Uterus (tissue), 2 donors: ENCODE measurements around the gene UGT2B10.

Source experiments
- CTCF ChIP-seq, 4 experiments: fragments of 200-600 bp in 2 of 4; fragments of 450-650 bp in 2 of 4; sonication (generic) in 2 of 4; IDR thresholded peaks; one replicate each; pipeline ENCODE4 v1.5.1; 2016 to 2019; ENCODE audit warnings: antibody characterized with exemption in 4 of 4, mild to moderate bottlenecking in 2 of 4, moderate library complexity in 1 of 4
- POLR2A ChIP-seq, 2 donors: fragments of 450-650 bp; IDR thresholded peaks; one replicate each; pipeline ENCODE4 v1.6.1; 2016; ENCODE audit warnings: antibody characterized with exemption in 2 of 2, mild to moderate bottlenecking in 1 of 2, moderate library complexity in 1 of 2

GRCh38 chr4:68864438-68865187, 48.8 kb downstream of the UGT2B10 start:
- no peak for TF ChIP-seq CTCF (IDR thresholded peaks at IDR 0.05)
- TF ChIP-seq POLR2A (IDR thresholded peaks at IDR 0.05), result no peak
